ENCODE data around the gene PLXDC2.

Gene PLXDC2

GRCh38 chr10:20144268-20144667 lies 328.0 kb downstream of the PLXDC2 start:
- Histone ChIP-seq H3K23ac (ENCODE audit: low read length) (no peak overlapping the region), H3K27me3 (ENCODE audit: insufficient read depth, low read length, poor library complexity) (no peaks in the 10 kb centered on the region), H3K79me1 (ENCODE audit: low read length) (no peaks in the 10 kb centered on the region), H2BK5ac (ENCODE audit: low read length) (no peak overlapping the region), H4K8ac (ENCODE audit: low read depth, low read length) (no peak overlapping the region), H4K5ac (ENCODE audit: low read length) (no peak overlapping the region), H3K4ac (ENCODE audit: low read depth, low read length) (no peak overlapping the region), H2BK15ac (replicated peaks; ENCODE audit: low read depth) (no peak overlapping the region), H3K4me1 (ENCODE audit: control insufficient read depth, low read depth, low read length) (no peaks in the 10 kb centered on the region), H3K4me3 (ENCODE audit: low read length) (no peak overlapping the region), H2BK120ac (ENCODE audit: low read depth, low read length) (no peak overlapping the region), H3K36me3 (ENCODE audit: control insufficient read depth, insufficient read depth, low read length) (no peaks in the 10 kb centered on the region), H3K56ac (ENCODE audit: low read length) (no peak overlapping the region), H3K9ac (ENCODE audit: low read length) (no peak overlapping the region), H3K18ac (ENCODE audit: low read length) (no peak overlapping the region), H2AK5ac (ENCODE audit: low read length) (no peak overlapping the region), H3K4me2 (ENCODE audit: low read length) (no peak overlapping the region), H3K27ac (ENCODE audit: low read depth, low read length) (no peak overlapping the region), H3K79me2 (ENCODE audit: control insufficient read depth, insufficient read depth, low read length) (no peaks in the 10 kb centered on the region)
- DNase-seq: no peak
- no CpG with 5 or more reads among the region's 1 CpG for WGBS (ENCODE audit: extremely low coverage, insufficient coverage, low lambda C conversion rate)

GRCh38 chr10:20146004-20146403 lies 329.8 kb downstream of the PLXDC2 start:
- Histone ChIP-seq H2BK15ac (replicated peaks; ENCODE audit: low read depth) (no peak overlapping the region), H3K4ac (ENCODE audit: low read depth, low read length) (no peak overlapping the region), H3K56ac (ENCODE audit: low read length) (no peak overlapping the region), H3K79me2 (ENCODE audit: control insufficient read depth, insufficient read depth, low read length) (no peaks in the 10 kb centered on the region), H3K4me1 (ENCODE audit: control insufficient read depth, low read depth, low read length) (no peaks in the 10 kb centered on the region), H3K23ac (ENCODE audit: low read length) (no peak overlapping the region), H4K8ac (ENCODE audit: low read depth, low read length) (no peak overlapping the region), H3K4me3 (ENCODE audit: low read length) (no peak overlapping the region), H2BK5ac (ENCODE audit: low read length) (no peak overlapping the region), H3K27me3 (ENCODE audit: insufficient read depth, low read length, poor library complexity) (no peaks in the 10 kb centered on the region), H3K27ac (ENCODE audit: low read depth, low read length) (no peak overlapping the region), H3K9ac (ENCODE audit: low read length) (no peak overlapping the region), H3K18ac (ENCODE audit: low read length) (no peak overlapping the region), H4K5ac (ENCODE audit: low read length) (no peak overlapping the region), H2AK5ac (ENCODE audit: low read length) (no peak overlapping the region), H3K36me3 (ENCODE audit: control insufficient read depth, insufficient read depth, low read length) (no peaks in the 10 kb centered on the region), H3K4me2 (ENCODE audit: low read length) (no peak overlapping the region), H2BK120ac (ENCODE audit: low read depth, low read length) (no peak overlapping the region), H3K79me1 (ENCODE audit: low read length) (no peaks in the 10 kb centered on the region)
- WGBS (ENCODE audit: extremely low coverage, insufficient coverage, low lambda C conversion rate): no CpG with 5 or more reads among the region's 2 CpGs
- no peak for DNase-seq

DNA sequence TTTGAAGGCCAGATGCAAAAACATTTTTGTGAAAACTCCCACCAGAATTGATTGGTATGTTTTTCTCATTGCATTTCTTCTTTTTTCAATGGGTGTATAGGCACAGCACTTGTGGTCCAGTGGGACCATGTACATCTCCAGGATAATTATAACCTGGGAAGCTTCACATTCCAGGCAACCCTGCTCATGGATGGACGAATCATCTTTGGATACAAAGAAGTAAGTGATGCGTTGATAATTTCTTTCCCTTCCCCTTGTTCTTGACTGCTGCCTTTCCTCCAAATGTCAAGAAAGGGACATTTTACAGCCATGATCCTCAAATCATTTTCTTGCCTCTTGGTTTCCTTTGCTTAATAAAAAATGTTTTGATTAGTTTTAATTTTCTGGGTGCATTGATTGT lies 331.5 kb downstream of the PLXDC2 start:
- Histone ChIP-seq H2AK5ac (ENCODE audit: low read length) (no peak overlapping the region), H3K4me2 (ENCODE audit: low read length) (no peak overlapping the region), H3K4me1 (ENCODE audit: control insufficient read depth, low read depth, low read length) (no peaks in the 10 kb centered on the region), H3K4ac (ENCODE audit: low read depth, low read length) (no peak overlapping the region), H2BK5ac (ENCODE audit: low read length) (no peak overlapping the region), H3K79me2 (ENCODE audit: control insufficient read depth, insufficient read depth, low read length) (no peaks in the 10 kb centered on the region), H3K56ac (ENCODE audit: low read length) (no peak overlapping the region), H2BK15ac (replicated peaks; ENCODE audit: low read depth) (no peak overlapping the region), H4K8ac (ENCODE audit: low read depth, low read length) (no peak overlapping the region), H3K36me3 (ENCODE audit: control insufficient read depth, insufficient read depth, low read length) (no peaks in the 10 kb centered on the region), H4K5ac (ENCODE audit: low read length) (no peak overlapping the region), H3K9ac (ENCODE audit: low read length) (no peak overlapping the region), H3K18ac (ENCODE audit: low read length) (no peak overlapping the region), H3K79me1 (ENCODE audit: low read length) (no peaks in the 10 kb centered on the region), H3K4me3 (ENCODE audit: low read length) (no peak overlapping the region), H3K23ac (ENCODE audit: low read length) (no peak overlapping the region), H3K27ac (ENCODE audit: low read depth, low read length) (no peak overlapping the region), H2BK120ac (ENCODE audit: low read depth, low read length) (no peak overlapping the region), H3K27me3 (ENCODE audit: insufficient read depth, low read length, poor library complexity) (no peaks in the 10 kb centered on the region)
- DNase-seq: no peak
- no CpG with 5 or more reads among the region's 2 CpGs for WGBS (ENCODE audit: extremely low coverage, insufficient coverage, low lambda C conversion rate)

DNA sequence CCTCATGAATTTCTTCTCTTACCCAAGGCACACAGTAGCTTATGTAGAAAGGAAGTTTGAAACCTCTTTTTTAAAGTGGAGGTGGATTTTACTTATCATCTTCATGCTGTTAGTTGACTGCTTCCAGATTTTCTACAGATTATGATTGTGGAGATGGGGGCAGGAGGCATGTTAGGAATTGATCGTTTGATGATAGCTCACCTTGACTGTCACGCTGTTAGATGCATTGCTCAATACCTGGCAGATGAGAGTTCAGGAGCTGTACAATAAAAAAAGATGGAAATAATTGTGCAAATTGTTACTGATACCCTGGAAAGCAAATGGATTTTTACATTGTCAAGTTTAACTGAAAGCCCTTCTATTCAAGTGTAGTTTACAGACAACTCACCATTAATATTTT lies 340.3 kb downstream of the PLXDC2 start:
- DNase-seq: no peak
- H3K79me2 ChIP-seq (ENCODE audit: control insufficient read depth, insufficient read depth, low read length): no peaks in the 10 kb centered on the region
- WGBS (ENCODE audit: extremely low coverage, insufficient coverage, low lambda C conversion rate): no CpG with 5 or more reads among the region's 2 CpGs
- H2BK15ac ChIP-seq (replicated peaks; ENCODE audit: low read depth): no peak overlapping the region
- no peaks in the 10 kb centered on the region for H3K4me1 ChIP-seq (ENCODE audit: control insufficient read depth, low read depth, low read length)
- H3K4me2 ChIP-seq (ENCODE audit: low read length): no peak overlapping the region
- no peaks in the 10 kb centered on the region for H3K79me1 ChIP-seq (ENCODE audit: low read length)
- no peak overlapping the region for H2BK5ac ChIP-seq (ENCODE audit: low read length)
- no peak overlapping the region for H2BK120ac ChIP-seq (ENCODE audit: low read depth, low read length)
- no peak overlapping the region for H4K5ac ChIP-seq (ENCODE audit: low read length)
- H3K9ac ChIP-seq (ENCODE audit: low read length): no peak overlapping the region
- H4K8ac ChIP-seq (ENCODE audit: low read depth, low read length): no peak overlapping the region
- no peak overlapping the region for H3K4ac ChIP-seq (ENCODE audit: low read depth, low read length)
- H3K18ac ChIP-seq (ENCODE audit: low read length): no peak overlapping the region
- H3K27me3 ChIP-seq (ENCODE audit: insufficient read depth, low read length, poor library complexity): no peaks in the 10 kb centered on the region
- H2AK5ac ChIP-seq (ENCODE audit: low read length): no peak overlapping the region
- no peak overlapping the region for H3K56ac ChIP-seq (ENCODE audit: low read length)
- no peak overlapping the region for H3K4me3 ChIP-seq (ENCODE audit: low read length)
- H3K27ac ChIP-seq (ENCODE audit: low read depth, low read length): no peak overlapping the region
- H3K23ac ChIP-seq (ENCODE audit: low read length): no peak overlapping the region
- H3K36me3 ChIP-seq (ENCODE audit: control insufficient read depth, insufficient read depth, low read length): no peaks in the 10 kb centered on the region

DNA sequence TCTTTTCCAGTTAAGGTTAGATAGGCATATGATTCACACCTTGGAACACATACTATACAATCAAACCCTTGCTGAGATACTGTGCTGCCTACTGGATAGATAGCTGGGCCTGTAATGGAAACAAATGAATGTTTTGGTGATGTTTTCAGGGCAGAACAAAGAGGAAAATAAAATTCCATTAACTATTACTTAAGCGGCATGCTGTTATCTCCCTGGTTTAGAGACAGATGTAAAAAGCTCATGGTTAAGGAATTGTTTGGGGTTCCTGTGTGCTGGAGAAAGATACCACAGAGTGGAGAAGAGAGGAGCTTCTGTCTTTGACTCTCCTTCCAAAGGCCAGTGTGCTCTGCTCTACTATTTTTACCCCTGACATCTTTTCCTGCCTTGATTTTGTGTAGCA lies 341.1 kb downstream of the PLXDC2 start:
- H4K5ac ChIP-seq (ENCODE audit: low read length): no peak overlapping the region
- no peak overlapping the region for H4K8ac ChIP-seq (ENCODE audit: low read depth, low read length)
- H3K56ac ChIP-seq (ENCODE audit: low read length): no peak overlapping the region
- no peak overlapping the region for H3K4me2 ChIP-seq (ENCODE audit: low read length)
- no peak overlapping the region for H3K9ac ChIP-seq (ENCODE audit: low read length)
- no peak overlapping the region for H2BK120ac ChIP-seq (ENCODE audit: low read depth, low read length)
- no peaks in the 10 kb centered on the region for H3K4me1 ChIP-seq (ENCODE audit: control insufficient read depth, low read depth, low read length)
- no peaks in the 10 kb centered on the region for H3K79me2 ChIP-seq (ENCODE audit: control insufficient read depth, insufficient read depth, low read length)
- H3K18ac ChIP-seq (ENCODE audit: low read length): no peak overlapping the region
- no peak overlapping the region for H3K4ac ChIP-seq (ENCODE audit: low read depth, low read length)
- no peak overlapping the region for H2BK15ac ChIP-seq (replicated peaks; ENCODE audit: low read depth)
- H2BK5ac ChIP-seq (ENCODE audit: low read length): no peak overlapping the region
- H2AK5ac ChIP-seq (ENCODE audit: low read length): no peak overlapping the region
- peak; percentile 15 for DNase-seq
- no peaks in the 10 kb centered on the region for H3K79me1 ChIP-seq (ENCODE audit: low read length)
- no peak overlapping the region for H3K4me3 ChIP-seq (ENCODE audit: low read length)
- H3K27ac ChIP-seq (ENCODE audit: low read depth, low read length): no peak overlapping the region
- no peak overlapping the region for H3K23ac ChIP-seq (ENCODE audit: low read length)
- H3K27me3 ChIP-seq (ENCODE audit: insufficient read depth, low read length, poor library complexity): no peaks in the 10 kb centered on the region
- H3K36me3 ChIP-seq (ENCODE audit: control insufficient read depth, insufficient read depth, low read length): no peaks in the 10 kb centered on the region
- WGBS (ENCODE audit: extremely low coverage, insufficient coverage, low lambda C conversion rate): no CpG with 5 or more reads among the region's 1 CpG

GRCh38 chr10:20158086-20158485 lies 341.9 kb downstream of the PLXDC2 start:
- Histone ChIP-seq H4K8ac (ENCODE audit: low read depth, low read length) (no peak overlapping the region), H3K9ac (ENCODE audit: low read length) (no peak overlapping the region), H2BK120ac (ENCODE audit: low read depth, low read length) (no peak overlapping the region), H3K4me1 (ENCODE audit: control insufficient read depth, low read depth, low read length) (no peaks in the 10 kb centered on the region), H2BK5ac (ENCODE audit: low read length) (no peak overlapping the region), H3K18ac (ENCODE audit: low read length) (no peak overlapping the region), H2AK5ac (ENCODE audit: low read length) (no peak overlapping the region), H3K4ac (ENCODE audit: low read depth, low read length) (no peak overlapping the region), H3K79me1 (ENCODE audit: low read length) (no peaks in the 10 kb centered on the region), H3K4me2 (ENCODE audit: low read length) (no peak overlapping the region), H3K36me3 (ENCODE audit: control insufficient read depth, insufficient read depth, low read length) (no peaks in the 10 kb centered on the region), H3K23ac (ENCODE audit: low read length) (no peak overlapping the region), H3K27ac (ENCODE audit: low read depth, low read length) (no peak overlapping the region), H3K4me3 (ENCODE audit: low read length) (no peak overlapping the region), H3K56ac (ENCODE audit: low read length) (no peak overlapping the region), H3K27me3 (ENCODE audit: insufficient read depth, low read length, poor library complexity) (no peaks in the 10 kb centered on the region), H3K79me2 (ENCODE audit: control insufficient read depth, insufficient read depth, low read length) (no peaks in the 10 kb centered on the region), H4K5ac (ENCODE audit: low read length) (no peak overlapping the region), H2BK15ac (replicated peaks; ENCODE audit: low read depth) (no peak overlapping the region)
- DNase-seq: no peak
- no CpG with 5 or more reads among the region's 4 CpGs for WGBS (ENCODE audit: extremely low coverage, insufficient coverage, low lambda C conversion rate)

Data from mesendoderm (in vitro differentiated cells).